ENCODE results near the gene AFF3.
"Not testable (repeated sequence)": the region's sequence is repeated elsewhere in the genome, so short reads cannot be mapped to it uniquely, and the experiment has no call there.

Gene AFF3

DNA sequence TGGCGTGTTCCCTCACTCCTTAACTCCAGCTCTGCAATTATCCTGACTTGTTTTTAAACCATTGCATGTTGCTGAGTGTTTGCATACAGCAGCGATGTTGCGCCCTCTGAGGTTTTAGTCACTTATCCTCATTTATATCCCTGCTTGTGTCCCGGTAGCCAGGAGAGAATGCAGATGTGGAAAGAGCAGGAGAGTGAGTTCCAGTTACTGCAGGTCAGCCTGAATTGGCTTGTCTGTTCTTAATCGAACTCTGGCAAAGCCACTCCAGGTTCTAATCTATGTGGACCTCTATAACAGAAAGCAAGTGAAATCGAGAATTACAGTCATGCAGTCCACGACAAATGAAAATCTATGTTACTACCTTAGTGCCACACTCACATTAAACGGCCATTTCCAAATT, 357.4 kb downstream of the AFF3 start:
- DNase-seq (ENCODE audit: low read depth), result no peak

DNA sequence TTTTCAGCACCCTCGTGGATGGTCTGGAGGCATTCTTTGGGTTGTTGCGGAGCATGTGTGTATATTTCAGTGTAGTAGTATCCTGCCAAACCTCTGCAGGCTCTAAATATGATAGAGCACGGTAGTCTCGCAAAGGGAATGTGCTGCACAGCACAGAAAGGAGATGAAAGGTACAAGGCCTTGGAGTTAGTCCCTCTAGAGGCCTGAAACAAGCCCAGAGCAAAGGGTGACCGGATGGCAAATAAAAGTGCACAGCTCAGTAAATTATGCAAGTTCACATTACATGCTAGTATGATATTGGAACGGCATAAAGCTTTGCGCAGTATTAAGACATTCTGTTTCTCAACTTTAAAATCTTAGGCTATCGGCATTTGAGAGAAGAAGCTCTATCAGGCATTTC, 358.1 kb downstream of the AFF3 start:
- no peak for DNase-seq (ENCODE audit: low read depth)

DNA sequence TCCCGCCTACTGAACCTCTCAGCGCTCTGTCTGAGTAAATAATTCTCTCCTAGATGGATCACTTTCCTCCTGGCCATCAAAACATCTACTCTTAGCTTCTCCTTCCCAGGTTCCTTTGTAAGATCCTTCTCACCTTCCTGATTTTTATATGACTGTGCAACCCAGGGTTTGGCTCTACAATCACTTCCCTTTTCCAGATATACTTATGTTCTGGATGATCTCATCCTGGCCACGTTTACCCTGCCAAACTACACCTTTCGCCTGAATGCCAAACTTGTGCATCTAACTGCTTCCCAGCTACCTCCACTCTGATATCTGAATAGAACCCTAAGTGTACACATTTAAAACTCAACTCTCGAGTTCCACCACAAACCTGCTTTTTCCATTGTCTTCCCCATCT, 362.1 kb downstream of the AFF3 start:
- no peak for DNase-seq (ENCODE audit: low read depth)

DNA sequence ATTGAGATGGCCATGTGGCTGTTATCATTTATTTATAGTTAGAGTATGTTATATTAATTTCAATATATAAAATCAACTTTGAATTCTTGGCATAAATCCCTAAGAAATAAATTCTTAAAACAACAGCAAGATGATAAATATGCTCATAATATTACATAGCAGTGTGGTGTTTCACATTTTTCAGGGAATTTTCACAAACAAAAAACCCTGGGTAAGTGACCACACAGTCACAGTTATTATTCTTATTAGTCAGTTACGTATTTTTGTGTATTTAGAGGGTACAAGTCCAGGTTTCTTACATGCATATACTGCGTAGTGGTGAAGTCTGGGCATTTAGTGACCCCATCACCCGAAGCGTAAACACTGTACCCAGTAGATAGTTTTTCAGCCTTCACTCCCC, 363.1 kb downstream of the AFF3 start:
- DNase-seq (ENCODE audit: low read depth), result no peak

DNA sequence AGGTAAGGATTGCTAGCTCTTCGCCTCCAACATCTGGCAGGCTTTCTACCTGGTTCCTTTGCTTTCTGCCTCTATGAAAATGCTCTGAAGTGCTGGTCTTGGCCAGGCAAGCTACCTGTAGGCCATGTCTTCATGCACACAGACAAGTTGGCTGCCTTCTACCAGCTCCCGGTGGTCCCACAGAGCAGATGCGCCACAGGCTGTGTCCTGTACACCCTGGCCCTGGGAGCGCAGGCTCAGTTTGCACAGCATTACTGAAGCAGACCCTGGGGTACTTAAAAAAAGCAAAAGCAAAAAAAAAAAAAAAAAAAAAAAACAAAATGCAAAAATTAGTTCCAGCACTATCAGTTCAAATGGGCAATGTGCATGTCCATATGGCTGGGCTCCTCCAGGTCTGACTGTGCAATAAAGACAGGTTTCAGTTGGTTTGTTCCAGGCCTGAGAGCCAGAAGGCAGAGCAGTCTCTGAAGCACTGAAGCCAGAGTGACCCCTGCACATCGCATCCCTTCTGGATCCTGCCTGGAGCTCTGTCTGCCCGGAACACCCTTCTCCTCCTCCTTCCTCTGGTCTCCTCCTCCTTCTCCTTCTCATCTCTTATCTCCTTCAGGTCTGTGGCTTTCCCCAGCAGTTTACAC, 364.6 kb downstream of the AFF3 start:
- no peak for DNase-seq (ENCODE audit: low read depth)

DNA sequence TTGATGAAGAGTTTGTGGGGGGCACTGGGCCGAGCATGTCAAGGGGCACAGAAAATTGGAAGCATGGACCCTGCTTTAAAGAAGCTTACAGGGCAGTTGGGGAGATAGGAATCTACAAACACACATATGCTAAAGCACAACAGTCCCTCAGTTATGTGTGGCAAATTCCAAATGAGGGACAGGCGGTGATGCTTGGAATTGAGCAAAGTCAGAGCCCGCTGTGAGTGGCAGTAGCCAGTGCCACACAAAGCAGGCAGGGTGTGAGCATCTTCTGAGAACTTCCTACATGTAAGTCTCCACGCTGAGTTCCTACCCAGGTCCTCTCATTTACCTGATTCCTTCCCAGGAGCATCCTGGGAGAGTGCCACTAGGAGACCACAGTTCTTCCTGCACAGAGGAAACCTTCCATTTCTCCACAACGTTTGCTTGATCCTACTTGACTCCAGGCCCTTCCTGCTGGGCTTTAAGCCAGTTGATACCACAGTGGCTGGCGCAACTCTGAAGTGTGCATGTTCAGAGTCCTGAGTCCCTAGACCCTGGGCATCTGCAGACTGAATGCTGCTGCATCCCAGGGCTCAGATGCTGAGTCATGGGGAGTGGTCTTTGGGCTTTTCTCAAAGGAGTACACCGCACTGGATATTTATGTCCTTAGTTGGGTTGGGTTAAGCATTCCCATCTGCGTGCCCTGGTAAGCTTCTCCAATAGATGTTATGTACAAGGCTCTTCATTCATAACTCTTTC, 365.3 kb downstream of the AFF3 start:
- DNase-seq (ENCODE audit: low read depth), result no peak

DNA sequence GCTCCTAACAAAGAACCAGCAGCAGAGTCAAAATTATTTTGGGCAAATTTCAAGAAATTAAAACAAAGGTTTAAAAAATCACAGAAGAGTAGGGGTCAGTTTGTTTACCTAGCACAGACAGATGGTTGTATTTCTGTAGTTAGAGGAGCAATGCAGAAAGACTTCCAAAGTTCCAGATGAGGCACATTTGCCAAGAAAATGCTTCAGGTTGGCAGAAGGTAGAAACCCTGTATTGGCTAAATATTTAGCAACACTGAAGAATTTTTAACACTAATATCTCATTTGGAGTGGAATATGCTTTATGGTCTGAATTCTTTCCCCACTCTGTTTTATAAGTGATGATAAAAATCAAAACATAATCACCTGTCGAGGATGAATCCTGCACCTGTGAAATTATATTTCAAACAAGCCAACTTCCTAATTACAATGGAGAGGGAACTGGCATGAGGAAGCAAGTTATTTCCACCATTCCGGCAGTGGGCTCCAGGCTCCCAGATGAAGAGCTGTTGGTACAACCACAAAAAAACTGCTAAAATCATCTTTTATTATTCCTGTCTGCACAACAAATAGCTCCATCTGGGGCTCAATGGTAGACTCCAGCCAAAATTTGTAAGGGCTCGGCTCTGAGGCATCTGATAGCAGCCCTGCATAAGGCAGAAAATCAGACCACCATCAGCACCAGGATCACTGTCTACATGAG, 366.0 kb downstream of the AFF3 start:
- no peak for DNase-seq (ENCODE audit: low read depth)

DNA sequence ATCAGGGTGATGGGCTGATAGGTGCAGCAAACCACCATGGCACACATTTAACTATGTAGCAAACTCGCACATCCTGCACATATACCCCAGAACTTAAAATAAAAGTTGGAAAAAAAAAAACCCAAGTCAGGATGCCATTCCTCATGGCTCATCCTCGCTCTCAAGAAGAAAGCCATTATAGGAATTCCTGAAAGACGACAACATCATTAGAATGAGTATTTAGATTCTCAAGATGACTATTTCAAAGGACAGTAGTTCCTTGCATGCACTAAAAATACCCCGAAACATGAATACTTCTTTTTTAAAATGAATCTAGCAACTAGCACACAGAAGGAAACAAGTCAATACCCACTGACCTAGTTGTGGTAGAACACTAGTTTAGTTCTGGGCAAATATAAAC, 366.8 kb downstream of the AFF3 start:
- DNase-seq (ENCODE audit: low read depth), result no peak

DNA sequence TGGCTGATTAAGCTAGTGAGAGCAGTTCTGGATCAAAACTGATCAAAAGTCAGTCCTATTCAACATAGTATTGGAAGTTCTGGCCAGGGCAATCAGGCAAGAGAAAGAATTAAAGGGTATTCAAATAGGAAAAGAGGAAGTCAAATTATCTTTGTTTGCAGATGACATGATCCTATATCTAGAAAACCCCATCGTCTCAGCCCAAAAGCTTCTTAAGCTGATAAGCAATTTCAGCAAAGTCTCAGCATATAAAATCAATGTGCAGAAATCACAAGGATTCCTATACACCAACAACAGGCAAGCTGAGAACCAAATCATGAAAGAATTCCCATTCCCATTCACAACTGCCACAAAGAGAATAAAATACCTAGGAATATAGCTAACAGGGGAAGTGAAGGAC, 368.7 kb downstream of the AFF3 start:
- DNase-seq (ENCODE audit: low read depth), result not testable (repeated sequence)

DNA sequence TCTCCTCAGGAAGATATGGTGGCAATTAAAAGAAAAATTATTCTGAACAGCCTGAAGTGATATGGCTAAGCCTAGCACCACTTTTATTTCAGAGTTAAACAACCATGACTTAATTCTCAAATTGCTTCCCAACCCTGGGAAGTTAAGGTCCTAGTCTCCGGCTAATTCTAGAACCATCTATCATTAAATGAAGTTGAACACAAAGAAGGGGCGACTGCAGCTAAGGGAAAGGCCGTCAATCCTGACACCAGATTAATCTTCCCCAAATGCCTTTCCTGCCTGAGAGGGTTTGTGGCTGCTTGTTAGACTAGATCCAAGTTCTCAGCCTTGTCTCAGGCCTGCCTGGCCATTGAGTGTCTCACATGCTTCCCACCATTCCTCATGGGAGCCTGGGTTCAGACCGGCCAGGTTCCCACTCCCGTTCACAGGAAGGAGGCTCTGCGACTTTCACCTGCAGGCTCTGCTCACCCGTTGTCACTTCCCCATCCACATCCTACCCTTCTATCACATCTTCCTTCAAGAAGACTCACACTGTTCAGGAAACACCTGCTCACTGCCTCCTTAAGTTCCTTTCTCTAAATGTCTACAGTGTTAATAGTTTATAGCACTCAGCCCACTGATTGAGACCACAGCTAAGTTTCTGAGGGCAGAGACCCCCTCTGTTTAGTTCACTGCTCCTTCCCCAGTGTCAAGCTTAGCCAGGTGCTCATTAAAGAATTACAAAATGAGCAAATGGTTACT, 369.6 kb downstream of the AFF3 start:
- DNase-seq (ENCODE audit: low read depth), result no peak

DNA sequence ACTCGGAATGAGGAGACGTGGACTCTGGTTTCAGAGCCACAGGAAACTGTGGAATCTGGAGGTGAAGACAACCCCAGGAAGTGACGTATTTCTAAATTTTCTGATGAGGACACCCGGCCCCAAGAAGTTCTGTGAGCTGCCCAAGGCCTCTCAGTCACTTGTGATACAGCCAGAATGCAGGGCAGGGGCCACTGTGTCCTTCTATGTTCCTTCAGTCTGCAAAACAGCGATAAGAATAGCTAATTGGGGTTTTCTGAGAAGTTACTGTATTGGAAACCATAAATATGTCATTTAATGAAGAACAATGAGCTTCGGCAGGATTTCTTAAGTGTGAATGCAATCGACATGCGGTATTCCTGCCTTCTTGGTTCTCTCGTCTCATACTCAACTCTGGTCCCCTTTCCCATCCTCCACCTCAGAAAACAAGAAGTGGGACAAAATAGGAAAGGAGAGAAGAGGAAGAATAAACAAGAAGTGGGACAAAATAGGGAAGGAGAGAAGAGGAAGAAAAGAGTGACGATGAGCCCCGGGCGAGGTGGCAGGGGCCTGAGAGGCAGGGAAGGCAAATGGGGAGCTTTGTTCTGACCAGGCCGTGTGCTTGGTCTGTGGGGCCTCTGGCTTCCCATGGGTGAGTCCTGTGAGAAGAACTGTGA, 370.6 kb downstream of the AFF3 start:
- DNase-seq (ENCODE audit: low read depth), result no peak

DNA sequence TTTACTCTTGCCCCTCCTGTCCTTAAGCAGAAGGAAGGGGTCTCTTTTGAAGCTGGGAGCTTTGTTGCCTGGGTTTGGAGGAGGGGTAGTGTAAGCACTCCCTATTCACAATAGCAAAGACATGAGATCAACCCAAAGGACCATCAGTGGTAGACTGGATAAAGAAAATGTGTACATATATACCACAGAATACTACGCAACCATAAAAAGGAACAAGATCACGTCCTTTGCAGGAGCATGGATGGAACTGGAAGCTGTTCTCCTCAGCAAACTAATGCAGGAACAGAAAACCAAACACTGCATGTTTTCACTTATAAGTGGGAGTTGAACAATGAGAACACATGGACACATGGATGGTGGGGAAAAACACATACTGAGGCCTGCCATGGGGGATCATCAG, 371.5 kb downstream of the AFF3 start:
- no peak for DNase-seq (ENCODE audit: low read depth)

DNA sequence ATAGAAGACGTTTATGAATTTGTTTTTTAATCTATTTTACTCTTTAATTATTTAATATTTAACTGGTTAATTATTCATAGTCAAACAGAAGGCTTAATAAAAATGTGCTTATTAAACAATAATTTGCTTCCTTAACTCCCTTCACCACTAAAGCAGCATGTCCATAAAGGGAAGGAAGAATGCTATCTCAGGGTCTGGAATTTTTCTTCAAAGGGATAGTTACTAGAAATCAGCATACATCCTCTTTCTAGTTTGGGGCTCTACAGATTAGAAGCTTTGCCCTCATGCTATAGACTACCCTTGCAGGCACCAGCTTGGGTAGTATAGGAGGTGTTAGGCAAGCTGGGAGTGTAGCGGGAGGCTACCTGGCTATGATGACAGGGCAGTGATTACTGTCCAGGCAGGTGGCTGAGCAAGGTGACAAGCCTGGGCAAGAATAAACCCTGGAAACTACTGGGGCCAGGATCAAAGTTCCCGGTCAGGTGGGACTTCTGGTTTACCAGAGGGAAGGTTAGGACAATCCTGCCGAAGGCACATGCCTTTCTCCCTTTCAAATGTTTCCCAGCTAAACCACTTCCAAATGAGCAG, 376.6 kb downstream of the AFF3 start:
- no peak for DNase-seq (ENCODE audit: low read depth)

DNA sequence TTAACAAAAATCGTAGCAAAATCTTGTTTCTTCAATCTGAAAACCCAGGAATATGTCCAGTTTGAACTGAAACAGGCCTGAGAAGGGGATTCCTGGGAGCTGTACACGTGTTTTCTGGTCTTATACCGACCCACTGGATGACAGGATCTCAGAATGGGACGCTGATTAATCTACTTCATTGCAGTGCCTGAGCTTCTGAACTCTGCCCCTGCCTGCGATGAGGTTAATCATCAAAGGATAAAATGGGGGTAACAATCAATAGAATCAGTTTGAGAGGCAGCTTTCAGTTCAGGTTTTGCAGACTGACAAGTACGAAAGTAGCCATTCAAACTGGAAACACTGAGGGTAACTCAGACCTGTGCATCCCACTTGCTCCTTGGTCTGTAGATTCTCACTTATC, 378.6 kb downstream of the AFF3 start:
- DNase-seq (ENCODE audit: low read depth), result no peak

DNA sequence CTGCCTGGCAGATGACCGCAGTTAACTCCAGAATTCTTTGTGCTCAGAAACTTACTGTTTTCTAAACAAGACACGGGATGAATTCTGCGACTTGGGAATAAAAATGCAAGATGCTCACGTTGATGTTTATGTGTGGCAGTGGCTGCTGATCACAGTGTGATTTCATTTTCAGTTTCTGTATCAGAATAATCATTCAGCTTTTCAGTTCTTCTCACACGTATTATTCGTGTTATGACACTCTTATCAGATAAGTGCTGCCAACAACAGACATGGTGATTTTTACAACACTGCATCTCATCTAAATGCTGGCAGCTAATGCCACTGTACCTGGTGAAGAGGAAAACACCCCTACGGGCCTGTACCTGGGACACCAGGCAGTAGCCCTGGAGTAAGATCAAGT, 379.7 kb downstream of the AFF3 start:
- no peak for DNase-seq (ENCODE audit: low read depth)

DNA sequence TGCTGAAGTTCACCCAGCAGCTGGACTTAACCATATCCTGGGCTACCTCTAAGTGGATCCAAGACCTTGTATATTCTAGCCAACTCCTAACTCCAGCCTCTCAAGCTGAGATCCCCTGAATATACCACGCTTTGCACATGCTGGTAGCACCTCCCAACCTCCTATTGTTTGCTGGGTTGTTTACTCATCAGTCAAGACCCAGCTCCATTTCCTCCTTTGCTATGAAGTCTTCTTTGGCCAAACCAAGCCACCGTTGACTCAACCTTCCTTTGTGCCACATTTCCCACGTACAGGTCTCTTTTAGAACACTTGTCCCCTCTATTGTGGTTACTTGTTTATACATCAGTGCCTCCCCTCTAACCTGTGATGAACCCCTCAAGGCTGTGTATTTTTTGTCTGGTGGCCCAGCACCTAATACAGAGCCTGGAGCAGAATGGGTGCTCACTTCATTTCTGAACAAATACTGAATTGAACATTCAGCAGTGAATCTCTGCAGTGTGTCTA, 384.7 kb downstream of the AFF3 start:
- no peak for DNase-seq (ENCODE audit: low read depth)

DNA sequence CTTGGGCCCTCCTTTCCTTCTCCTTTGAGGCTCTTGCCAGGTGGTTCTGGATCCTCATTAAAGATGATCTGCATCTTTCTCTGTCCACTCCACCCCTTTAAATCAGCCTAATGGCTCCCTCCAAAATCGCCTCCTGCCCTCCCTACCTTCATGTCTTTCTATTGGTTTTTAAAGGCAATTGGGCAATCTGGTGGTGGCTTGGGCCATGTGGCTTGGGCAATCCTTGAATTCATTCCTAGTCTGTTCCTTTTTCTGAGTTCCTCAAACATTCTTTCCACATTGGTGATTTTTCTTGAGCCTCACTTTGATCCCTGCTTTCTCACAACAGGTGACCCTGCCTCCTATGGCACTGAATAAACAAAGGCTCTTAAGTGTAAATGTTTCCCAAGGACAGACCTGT, 386.3 kb downstream of the AFF3 start:
- DNase-seq (ENCODE audit: low read depth), result no peak

DNA sequence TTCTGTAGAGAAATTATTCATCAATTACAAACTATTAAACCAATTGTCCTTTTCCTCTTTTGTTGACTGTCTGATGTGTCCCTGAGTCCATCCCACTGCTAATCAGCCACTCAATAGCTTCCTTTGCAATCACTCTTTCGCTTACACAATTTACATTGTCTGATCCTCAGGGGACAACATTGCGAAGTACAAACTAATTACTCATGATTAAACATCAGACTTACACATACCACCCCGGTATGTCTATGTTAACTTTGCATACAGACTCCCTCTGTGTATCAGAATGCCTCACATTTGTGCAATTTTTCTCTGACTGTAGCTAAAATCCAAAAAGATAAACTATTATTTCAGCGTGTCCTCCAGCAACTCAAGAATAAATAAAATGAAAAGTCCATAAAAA, 388.2 kb downstream of the AFF3 start:
- no peak for DNase-seq (ENCODE audit: low read depth)

DNA sequence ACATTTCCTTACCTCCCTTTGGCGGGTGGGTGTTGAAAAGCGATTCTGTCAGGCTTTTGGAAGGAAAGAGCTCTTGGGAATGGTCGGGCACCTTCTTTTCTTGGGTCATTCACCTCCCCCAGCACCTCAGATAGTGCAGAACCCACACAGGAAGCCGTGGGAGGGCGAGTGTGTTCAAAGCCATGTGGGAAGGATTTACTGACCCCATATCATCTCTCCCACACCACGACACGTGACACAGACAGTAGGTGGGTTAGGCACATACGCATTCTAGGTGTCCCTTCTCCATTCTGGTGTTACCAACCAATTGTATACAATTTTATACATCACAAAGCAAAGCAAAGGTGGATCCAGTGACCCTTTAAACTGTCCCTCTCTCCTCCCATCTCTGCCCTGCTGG, 388.9 kb downstream of the AFF3 start:
- no peak for DNase-seq (ENCODE audit: low read depth)

DNA sequence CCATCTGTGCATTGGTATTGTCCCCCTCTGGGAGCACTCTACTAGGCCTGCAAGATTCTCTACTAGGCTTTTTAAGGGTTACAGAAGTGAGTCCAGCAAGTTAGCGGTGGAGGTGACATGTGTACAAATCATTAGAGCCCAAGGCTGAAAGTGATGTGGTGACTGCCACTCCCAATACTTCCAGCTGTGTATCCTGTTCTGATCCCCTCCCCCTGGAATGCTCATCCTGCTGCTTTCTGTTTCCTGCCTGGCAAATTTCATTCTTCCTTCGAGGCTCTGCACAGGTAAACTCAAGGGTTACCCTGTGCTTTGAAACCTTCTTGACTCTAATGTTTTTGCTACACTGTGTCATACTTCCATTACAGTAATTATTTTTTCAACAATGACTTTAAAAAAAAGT, 394.0 kb downstream of the AFF3 start:
- no peak for DNase-seq (ENCODE audit: low read depth)

DNA sequence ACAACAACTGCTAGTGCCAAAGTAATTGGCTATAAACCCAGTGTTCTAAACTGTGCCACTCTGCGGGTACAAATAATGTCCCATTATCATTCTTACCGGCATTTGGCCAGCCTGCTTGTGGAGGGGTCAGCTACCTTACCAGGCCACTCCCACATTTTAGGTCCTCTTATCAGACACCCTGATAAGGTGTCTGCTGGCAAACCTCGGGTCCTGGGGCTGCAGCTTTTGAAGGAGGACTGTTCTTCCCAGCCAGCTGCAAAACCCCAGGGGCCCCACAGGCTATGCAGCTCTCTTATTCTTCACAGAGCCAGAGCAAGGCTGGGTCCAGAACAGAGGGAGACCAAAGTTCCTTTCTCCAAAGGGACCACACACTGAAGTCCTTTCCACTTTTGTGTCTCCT, 394.5 kb downstream of the AFF3 start:
- no peak for DNase-seq (ENCODE audit: low read depth)

DNA sequence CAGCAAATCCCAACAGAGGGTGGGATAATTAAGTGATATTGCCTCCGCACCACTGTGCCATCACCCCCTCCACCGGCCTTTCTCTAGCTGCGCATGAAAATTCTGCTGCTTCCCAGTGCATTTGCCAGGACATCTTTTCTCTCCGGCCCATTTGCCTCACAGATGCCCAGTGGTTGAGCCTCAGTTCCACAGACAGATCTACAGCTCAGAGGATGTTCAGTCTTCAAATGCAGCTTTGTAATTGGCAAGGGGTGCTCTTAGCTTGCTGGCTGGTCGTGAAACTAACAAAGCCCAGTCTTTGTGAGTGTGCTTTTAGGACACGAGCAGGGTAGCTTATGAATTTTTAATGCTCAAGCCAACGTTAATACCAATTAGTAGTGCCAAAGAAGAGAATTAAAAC, 399.2 kb downstream of the AFF3 start:
- no peak for DNase-seq (ENCODE audit: low read depth)

Measured in activated T-cell treated with anti-CD3 and anti-CD28 coated beads for 24 hours (primary cell).